Endodermal cell (in vitro differentiated cells): ENCODE results near the gene YARS1. TPM values are rescaled to one million over a fixed set of nuclear protein-coding genes. Genes with fewer than 3 reads are reported as not detected.

Experiments used
- DNase-seq: peaks from one replicate; pipeline ENCODE4 v3.0.0-alpha.2; 2017
- H3K27ac ChIP-seq: 2 replicates; pipeline ENCODE4 v1.5.1; 2013; ENCODE audit warnings: mild to moderate bottlenecking, low read depth, low read length, moderate library complexity
- H3K27me3 ChIP-seq: 2 replicates; pipeline ENCODE4 v1.6.1; 2013; ENCODE audit warnings: mild to moderate bottlenecking, low read length, moderate library complexity; ENCODE audit not compliant: insufficient read depth, control insufficient read depth, poor library complexity, severe bottlenecking
- H3K36me3 ChIP-seq: 2 replicates; pipeline ENCODE4 v1.7.0; 2013; ENCODE audit warnings: mild to moderate bottlenecking, low read length, moderate library complexity; ENCODE audit not compliant: control insufficient read depth, insufficient read depth
- H3K4me1 ChIP-seq: one replicate; pipeline ENCODE4 v1.7.0; 2013; ENCODE audit warnings: low read length; ENCODE audit not compliant: control insufficient read depth, insufficient read depth
- H3K4me3 ChIP-seq: 2 replicates; pipeline ENCODE4 v1.5.1; 2013; ENCODE audit warnings: mild to moderate bottlenecking, low read length, moderate library complexity
- H3K9ac ChIP-seq: 2 replicates; pipeline ENCODE4 v1.6.1; 2013; ENCODE audit warnings: mild to moderate bottlenecking, low read length, moderate library complexity; ENCODE audit not compliant: poor library complexity, severe bottlenecking; ENCODE audit errors: extremely low read depth
- H3K9me3 ChIP-seq: 2 replicates; pipeline ENCODE4 v1.6.1; 2013; ENCODE audit warnings: mild to moderate bottlenecking, low read length, moderate library complexity; ENCODE audit not compliant: control insufficient read depth
- H3K27ac Mint-ChIP-seq: 2 replicates; pipeline ENCODE4 v1.8.0; 2020; ENCODE audit warnings: mixed read lengths
- H3K27me3 Mint-ChIP-seq: 2 replicates; pipeline ENCODE4 v1.8.0; 2021; ENCODE audit warnings: mild to moderate bottlenecking, mixed read lengths; ENCODE audit not compliant: insufficient read depth
- H3K36me3 Mint-ChIP-seq: 2 replicates; pipeline ENCODE4 v1.8.0; 2020; ENCODE audit warnings: low read depth, mixed read lengths
- H3K4me1 Mint-ChIP-seq: 2 replicates; pipeline ENCODE4 v1.8.0; 2020; ENCODE audit warnings: mixed read lengths
- H3K4me3 Mint-ChIP-seq: 2 replicates; pipeline ENCODE4 v1.8.0; 2020; ENCODE audit warnings: mild to moderate bottlenecking, moderate library complexity, mixed read lengths
- H3K9me3 Mint-ChIP-seq: 2 replicates; pipeline ENCODE4 v1.8.0; 2020; ENCODE audit warnings: mild to moderate bottlenecking, mixed read lengths
- CTCF ChIP-seq: fragments of 200-600 bp; sonication (generic); conservative IDR thresholded peaks from 2 replicates; pipeline ENCODE4 v1.5.0; 2021; ENCODE audit warnings: antibody characterized with exemption, mild to moderate bottlenecking
- WGBS, 2 experiments: methylation state at CpG; one replicate each; pipeline versions ENCODE4 v1.1.5 to v1.1.7; 2013; ENCODE audit warnings: missing lambda C conversion rate in 2 of 2, mixed read lengths in 1 of 2; ENCODE audit not compliant: insufficient coverage in 1 of 2, insufficient read length in 1 of 2; 5-methylcytosine and 5-hydroxymethylcytosine counted together
- total RNA-seq, 2 donors: library from RNA; stranded (reverse); fragmentation: NEBNext Ultra II Directional in 1 of 2; extraction: Animal tissue kit (Norgen Biotek cat#: 25700) in 1 of 2; gene quantifications; 2 replicates in 1 of 2; 3 replicates in 1 of 2; pipeline ENCODE4 v1.2.1, GENCODE V29; 2021

Gene YARS1
- total RNA-seq, 2 donors from 2014 or later, result 141 to 154 TPM

GRCh38 chr1:32761936-32762335, 55.2 kb downstream of the YARS1 start:
- Histone ChIP-seq H3K36me3 (peaks cover 8% of the 10 kb centered on the region), H3K9ac (peak overlapping the region; percentile 42), H3K4me3 (no peak overlapping the region), H3K27ac (no peak overlapping the region), H3K27me3 (no peaks in the 10 kb centered on the region), H3K4me1 (peaks cover 61% of the 10 kb centered on the region), H3K9me3 (no peaks in the 10 kb centered on the region)
- peaks cover 75% of the 10 kb centered on the region for H3K4me1 Mint-ChIP-seq
- 49 to 80% methylated on average over 1 to 2 of the region's 2 CpGs for WGBS, 2 experiments
- H3K36me3 Mint-ChIP-seq, result peaks cover 15% of the 10 kb centered on the region
- H3K4me3 Mint-ChIP-seq, result no peak overlapping the region
- DNase-seq, result no peak
- no peak for TF ChIP-seq CTCF
- H3K27ac Mint-ChIP-seq, result peak overlapping the region; percentile 92
- no peaks in the 10 kb centered on the region for H3K9me3 Mint-ChIP-seq
- H3K27me3 Mint-ChIP-seq, result no peaks in the 10 kb centered on the region

GRCh38 chr1:32761253-32761877, 55.8 kb downstream of the YARS1 start:
- H3K4me3 ChIP-seq, result no peak overlapping the region
- H3K4me3 Mint-ChIP-seq, result peak overlapping the region; percentile 32
- peak; percentile 85 for DNase-seq

GRCh38 chr1:32759997-32760623, 57.0 kb downstream of the YARS1 start:
- H3K4me3 ChIP-seq, result peak overlapping the region; percentile 60
- Mint-ChIP-seq H3K27ac (peak overlapping the region; percentile 92), H3K4me1 (peaks cover 70% of the 10 kb centered on the region), H3K27me3 (no peaks in the 10 kb centered on the region), H3K36me3 (peaks cover 15% of the 10 kb centered on the region), H3K9me3 (no peaks in the 10 kb centered on the region), H3K4me3 (peak overlapping the region; percentile 32)
- peak overlapping the region; percentile 64 for H3K9ac ChIP-seq
- no peaks in the 10 kb centered on the region for H3K27me3 ChIP-seq
- peak; percentile 99 for DNase-seq
- H3K9me3 ChIP-seq, result no peaks in the 10 kb centered on the region
- no peak for TF ChIP-seq CTCF
- H3K4me1 ChIP-seq, result peaks cover 44% of the 10 kb centered on the region
- 18 to 38% methylated on average over 4 to 14 of the region's 14 CpGs for WGBS, 2 experiments
- H3K27ac ChIP-seq, result peak overlapping the region; percentile 42
- H3K36me3 ChIP-seq, result peaks cover 8% of the 10 kb centered on the region

More at GRCh38 chr1:32761253-32761877, 55.8 kb downstream of the YARS1 start:
- no peaks in the 10 kb centered on the region for H3K27me3 Mint-ChIP-seq
- H3K9me3 Mint-ChIP-seq, result no peaks in the 10 kb centered on the region
- Histone ChIP-seq H3K9me3 (no peaks in the 10 kb centered on the region), H3K36me3 (peaks cover 8% of the 10 kb centered on the region), H3K27me3 (no peaks in the 10 kb centered on the region), H3K9ac (peak overlapping the region; percentile 42), H3K27ac (no peak overlapping the region), H3K4me1 (peaks cover 56% of the 10 kb centered on the region)
- WGBS, 2 experiments, result 74 to 83% methylated on average over 7 to 10 of the region's 10 CpGs
- peak overlapping the region; percentile 92 for H3K27ac Mint-ChIP-seq
- TF ChIP-seq CTCF, result no peak
- peaks cover 71% of the 10 kb centered on the region for H3K4me1 Mint-ChIP-seq
- peaks cover 15% of the 10 kb centered on the region for H3K36me3 Mint-ChIP-seq
